GM12801 (cell line): Measurements from ENCODE around the gene RAPGEF1.

Source experiments
- TF ChIP-seq, protein P1 (sequence below): IDR thresholded peaks from one replicate; pipeline ENCODE4 v1.5.1; 2011; ENCODE audit warnings: control low read depth; ENCODE audit not compliant: insufficient read length; ENCODE audit errors: extremely low read depth

Gene RAPGEF1

DNA sequence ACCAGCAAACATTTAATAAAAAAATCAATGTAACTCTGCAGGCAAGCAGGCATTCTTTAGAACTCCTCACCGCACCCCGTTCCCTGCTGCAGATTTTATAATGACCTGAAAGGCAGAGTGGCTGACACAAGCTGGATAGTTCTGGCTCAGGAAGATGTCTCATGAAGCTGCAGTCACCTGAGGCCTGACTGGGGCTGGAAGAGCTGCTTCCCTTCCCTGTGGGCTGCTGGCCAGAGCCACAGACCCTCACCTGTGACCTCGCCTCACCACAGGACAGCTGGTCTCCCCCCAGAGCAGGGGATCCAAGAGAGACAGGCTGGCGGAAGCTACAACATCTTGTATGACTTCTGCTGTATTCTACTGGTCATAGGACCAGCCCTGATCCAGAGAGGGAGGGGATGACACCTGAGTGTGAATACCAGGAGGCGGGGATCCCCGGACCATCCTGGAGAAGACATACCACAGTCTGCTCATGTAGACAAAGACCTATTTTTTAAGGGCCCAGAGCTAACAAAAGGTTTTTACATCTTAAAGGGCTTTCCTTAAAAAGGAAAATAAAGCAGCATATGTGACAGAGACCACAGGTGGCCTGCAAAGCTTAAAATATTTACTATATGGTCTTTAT is 43.9 kb downstream of the RAPGEF1 start:
- TF ChIP-seq, protein P1, sequence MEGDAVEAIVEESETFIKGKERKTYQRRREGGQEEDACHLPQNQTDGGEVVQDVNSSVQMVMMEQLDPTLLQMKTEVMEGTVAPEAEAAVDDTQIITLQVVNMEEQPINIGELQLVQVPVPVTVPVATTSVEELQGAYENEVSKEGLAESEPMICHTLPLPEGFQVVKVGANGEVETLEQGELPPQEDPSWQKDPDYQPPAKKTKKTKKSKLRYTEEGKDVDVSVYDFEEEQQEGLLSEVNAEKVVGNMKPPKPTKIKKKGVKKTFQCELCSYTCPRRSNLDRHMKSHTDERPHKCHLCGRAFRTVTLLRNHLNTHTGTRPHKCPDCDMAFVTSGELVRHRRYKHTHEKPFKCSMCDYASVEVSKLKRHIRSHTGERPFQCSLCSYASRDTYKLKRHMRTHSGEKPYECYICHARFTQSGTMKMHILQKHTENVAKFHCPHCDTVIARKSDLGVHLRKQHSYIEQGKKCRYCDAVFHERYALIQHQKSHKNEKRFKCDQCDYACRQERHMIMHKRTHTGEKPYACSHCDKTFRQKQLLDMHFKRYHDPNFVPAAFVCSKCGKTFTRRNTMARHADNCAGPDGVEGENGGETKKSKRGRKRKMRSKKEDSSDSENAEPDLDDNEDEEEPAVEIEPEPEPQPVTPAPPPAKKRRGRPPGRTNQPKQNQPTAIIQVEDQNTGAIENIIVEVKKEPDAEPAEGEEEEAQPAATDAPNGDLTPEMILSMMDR, result no peak

DNA sequence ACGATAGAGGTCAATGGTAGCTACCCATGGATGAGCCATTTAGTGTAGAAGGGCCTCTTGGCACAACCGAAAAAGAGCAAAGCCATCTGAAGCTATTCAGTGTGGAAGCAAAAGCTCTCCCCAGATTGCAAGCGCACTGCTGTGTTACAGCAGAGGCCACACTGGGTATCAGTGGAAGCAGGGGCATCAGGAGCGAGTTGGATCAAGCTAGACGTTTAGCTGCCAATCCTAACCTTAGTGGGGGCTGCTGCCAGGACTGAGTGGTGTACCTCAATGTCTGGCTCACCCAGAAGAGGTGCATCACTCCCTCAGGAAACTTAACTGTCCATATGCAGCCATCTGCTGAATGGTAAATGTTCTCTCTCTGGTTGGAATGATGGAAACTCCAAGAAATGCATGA is 44.5 kb downstream of the RAPGEF1 start:
- TF ChIP-seq, protein P1, result no peak

DNA sequence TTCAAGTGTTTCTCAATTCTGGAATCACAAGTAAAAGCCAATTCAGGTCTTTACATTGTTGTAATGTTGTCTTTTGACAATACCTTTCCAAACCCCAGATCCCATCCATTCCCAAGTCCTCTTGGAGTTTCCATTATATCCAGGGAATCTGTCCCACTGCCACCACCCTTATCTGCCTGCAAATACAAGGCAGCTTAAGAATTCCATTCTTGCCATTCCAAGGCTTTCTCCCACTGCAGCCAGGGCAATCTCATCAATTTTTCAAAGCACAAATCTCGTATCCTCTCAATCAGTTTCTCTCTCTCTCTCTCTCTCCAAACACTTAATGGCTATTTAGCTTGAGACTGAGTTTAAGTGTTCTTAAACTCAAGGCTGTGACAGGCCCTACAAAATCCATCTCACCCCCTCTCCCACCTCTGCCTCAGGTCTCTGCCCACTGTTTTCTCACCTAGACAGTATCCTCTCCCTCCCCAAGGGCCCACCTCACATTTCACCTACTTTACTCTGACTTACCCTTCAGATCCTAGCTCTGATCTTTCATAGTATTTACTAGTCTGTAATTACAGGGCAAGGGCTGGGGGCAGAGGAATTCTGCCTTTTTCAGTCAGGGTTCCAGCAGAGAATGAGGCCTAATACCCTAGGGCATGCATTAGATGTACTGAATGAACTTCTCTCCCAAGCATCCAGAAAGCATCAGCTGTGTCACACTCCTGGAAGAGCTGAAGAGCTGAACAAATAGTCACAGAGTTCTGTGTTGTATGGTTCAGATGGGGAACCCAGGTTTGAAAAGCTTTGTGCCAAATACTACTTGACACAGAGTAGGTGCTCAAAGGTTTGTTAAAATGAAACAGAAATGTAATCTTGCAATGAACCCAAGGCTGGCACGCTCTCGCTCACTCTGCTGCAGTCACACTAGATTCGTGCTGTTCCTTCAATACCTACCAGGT is 46.0 kb downstream of the RAPGEF1 start:
- TF ChIP-seq, protein P1, result no peak

DNA sequence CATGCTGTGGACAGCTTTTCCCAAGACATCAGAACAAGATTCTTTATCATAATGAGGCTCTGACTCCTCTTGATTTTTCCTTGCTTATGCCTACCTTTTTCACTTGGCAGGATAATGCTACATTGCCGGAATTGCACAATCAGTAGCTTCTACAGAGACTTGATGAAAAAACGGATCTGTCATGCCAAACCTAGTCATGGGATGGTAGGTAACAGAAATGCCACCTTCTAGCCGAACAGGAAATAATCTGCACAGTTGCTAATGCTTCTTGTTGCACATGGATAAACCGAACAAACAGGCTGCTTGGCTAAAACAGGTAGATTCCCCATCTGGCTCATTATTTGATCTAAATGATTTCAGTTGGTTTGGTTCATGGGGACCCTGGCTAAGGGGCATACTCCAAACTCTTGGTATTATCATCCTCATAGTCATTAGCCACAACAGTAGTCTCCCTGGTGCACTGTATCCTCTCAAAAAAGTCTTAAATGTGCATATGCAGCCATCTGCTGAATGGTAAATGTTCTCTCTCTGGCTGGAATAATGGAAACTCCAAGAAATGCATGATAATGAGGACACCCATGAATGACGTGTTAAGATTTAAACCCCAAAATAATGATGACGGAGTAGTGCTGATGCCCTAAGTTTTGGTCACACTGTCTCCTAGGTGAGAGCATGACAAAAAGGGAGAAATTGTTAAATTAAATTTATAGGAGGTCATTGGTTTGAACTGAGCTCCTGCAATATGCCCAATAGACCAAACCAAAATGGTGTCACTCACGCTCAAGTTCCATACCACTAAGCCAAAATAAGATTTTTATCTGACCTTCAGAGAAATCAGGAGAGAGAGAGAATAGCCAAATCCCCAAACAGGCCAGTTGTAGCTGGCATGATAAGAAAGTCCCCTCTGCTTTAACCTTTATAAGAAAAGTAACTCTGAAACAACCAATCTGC is 47.0 kb downstream of the RAPGEF1 start:
- TF ChIP-seq, protein P1, result no peak

DNA sequence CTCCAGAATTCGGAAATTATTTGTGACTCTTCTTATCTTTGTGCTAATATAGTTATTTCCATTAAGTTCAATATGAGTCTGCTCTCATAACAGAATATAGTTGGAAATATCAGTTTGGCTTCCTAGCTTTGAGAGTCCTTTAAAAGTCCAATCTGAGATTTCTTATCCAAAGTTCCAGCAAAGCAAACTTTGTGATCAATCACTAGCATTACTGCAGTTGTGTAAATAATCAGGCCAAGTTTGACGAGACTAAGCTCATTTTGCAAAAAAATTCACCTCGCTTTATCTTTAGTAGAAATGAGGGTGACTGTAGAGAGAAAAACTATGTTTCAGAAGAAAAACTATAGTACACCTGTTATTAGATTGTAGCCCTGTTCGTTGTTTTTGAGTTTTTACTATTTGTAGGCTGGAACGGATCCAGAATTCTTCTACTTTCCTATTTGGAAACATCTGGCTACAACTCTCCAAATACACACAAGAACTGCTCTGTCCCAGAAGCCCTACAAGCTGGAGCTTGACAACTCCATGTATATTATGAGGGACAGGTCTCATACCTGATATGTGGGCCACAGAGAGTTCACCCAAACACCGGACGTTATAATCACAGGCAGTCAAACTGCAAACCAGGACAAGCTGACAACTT is 47.8 kb downstream of the RAPGEF1 start:
- TF ChIP-seq, protein P1, result no peak

DNA sequence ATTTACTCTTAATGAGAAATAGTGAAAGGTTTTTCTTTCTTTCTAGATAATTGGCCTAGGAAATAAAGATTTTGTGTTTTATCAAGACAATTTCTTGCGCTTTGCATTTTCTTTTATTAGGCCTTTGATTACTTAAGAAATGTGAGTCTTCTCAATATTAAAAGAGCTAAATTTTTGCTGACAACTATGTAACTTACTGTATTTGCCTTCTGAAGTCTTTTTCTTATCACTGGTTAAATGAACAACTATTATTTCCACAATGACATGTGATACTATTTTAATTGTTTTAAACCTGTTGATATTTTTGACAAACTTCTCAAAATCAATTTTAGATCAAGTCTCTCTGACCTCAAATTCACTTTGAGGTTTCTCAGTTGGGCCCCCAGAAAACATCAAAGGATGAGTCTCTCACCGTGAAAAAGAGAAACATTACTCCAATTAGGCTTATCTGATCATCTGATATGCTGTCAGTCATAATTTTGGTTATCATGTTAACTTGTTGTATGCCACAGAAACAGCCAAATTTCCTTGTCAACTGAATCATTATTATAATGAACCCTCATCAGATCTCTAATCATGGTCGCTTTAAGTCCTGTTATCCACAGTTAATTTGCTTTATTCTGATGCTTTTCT is 48.8 kb downstream of the RAPGEF1 start:
- TF ChIP-seq, protein P1, result no peak
